Hair follicular keratinocyte (primary cell): ENCODE data around the gene CIT. TPM values are rescaled to one million over a fixed set of nuclear protein-coding genes. Genes with fewer than 3 reads are reported as not detected.

Source experiments
- total RNA-seq: library from RNA; depleted of rRNA; stranded (reverse); fragments of >200 nt; gene quantifications from 2 replicates; pipeline ENCODE4 v1.2.3, GENCODE V29; 2015

CIT gene, protein sequence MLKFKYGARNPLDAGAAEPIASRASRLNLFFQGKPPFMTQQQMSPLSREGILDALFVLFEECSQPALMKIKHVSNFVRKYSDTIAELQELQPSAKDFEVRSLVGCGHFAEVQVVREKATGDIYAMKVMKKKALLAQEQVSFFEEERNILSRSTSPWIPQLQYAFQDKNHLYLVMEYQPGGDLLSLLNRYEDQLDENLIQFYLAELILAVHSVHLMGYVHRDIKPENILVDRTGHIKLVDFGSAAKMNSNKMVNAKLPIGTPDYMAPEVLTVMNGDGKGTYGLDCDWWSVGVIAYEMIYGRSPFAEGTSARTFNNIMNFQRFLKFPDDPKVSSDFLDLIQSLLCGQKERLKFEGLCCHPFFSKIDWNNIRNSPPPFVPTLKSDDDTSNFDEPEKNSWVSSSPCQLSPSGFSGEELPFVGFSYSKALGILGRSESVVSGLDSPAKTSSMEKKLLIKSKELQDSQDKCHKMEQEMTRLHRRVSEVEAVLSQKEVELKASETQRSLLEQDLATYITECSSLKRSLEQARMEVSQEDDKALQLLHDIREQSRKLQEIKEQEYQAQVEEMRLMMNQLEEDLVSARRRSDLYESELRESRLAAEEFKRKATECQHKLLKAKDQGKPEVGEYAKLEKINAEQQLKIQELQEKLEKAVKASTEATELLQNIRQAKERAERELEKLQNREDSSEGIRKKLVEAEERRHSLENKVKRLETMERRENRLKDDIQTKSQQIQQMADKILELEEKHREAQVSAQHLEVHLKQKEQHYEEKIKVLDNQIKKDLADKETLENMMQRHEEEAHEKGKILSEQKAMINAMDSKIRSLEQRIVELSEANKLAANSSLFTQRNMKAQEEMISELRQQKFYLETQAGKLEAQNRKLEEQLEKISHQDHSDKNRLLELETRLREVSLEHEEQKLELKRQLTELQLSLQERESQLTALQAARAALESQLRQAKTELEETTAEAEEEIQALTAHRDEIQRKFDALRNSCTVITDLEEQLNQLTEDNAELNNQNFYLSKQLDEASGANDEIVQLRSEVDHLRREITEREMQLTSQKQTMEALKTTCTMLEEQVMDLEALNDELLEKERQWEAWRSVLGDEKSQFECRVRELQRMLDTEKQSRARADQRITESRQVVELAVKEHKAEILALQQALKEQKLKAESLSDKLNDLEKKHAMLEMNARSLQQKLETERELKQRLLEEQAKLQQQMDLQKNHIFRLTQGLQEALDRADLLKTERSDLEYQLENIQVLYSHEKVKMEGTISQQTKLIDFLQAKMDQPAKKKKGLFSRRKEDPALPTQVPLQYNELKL (N-terminal part only)
- total RNA-seq, result 8.4 and 16.1 TPM in 2 replicates

DNA sequence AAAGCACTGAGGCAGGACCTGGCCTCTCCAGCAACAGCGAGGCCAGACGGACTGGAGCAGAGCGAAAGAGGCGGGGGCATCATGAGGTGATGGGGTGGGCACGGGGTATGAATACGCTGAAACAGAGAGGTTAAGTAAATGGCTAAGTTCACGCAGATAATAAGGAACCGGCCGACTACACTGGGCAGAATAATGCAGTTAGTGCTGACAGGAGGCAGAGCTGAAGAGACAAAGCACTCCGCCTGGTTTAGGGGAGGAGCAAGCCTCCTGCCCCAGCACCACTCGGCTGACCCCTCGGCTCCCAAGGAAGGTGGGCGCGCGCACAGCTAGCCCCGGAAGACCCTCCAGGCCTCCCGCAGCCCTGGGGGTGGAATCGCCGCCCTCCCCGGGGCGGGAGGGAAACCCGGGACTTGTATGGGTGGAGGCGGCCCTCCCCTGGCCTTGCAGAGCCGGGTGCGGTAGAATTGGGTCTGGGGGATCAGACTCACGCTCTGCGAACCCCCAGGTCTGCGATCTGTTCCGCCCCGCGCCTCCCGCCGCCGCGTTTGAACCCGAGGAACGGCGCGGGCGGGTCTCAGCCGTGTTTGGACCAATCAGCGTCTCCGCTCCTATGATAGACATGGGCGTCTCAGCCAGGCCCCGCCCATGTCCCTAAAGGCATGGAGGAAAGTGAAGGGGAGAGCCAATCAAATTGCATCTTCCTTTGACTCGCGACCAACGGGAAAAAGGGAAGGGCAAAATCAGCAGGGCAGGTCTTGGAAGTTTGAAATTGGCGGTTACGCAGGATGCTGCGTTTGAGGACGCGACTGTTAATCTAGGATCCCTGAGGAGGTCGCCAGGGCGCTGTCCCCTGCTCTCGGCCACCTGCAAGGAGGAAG, at the start of gene CIT:
Gene CIT, minus strand, starts transcription at position 560 of the 878 bp plus-strand sequence. CDS start 1,152 bp downstream, outside the sequence.

DNA sequence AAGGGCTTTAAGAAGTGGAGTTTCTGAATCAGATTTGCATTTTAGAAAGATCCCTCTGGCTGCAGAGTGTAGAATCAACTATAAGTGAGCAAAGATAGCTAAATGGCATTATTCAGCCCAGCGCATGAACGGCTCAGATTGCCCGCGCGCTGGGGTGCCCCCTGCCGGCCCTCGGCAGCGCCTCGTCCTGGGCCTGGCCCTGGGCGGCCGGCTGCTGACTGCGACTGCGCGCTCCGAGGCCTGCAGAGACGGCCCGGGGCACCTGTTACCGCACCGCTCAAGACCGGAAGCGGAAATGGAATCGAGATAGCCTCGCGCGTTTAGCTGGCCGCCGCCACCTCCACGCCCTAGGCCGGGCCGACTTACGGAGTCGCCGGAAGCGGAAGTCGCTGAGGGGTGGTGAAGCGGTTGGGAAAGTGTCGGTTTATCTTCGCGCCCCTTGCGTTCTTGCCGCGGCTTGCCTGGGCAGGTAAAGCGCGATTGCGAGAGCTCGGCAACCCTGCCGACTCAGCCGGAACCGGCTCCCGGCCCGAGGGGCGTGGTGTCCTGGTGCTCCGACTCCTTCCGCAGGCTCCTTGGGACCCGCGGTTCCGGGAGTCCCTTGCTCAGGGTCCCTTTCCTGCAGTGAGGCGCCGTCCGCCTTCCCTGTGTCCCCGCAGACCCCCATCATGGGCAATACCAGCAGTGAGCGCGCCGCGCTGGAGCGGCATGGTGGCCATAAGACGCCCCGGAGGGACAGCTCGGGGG, 209.4 kb downstream of the CIT start, which contains the start of gene PRKAB1:
Gene PRKAB1, plus strand, starts transcription at position 557 of the 747 bp plus-strand sequence. Its CDS starts 112 bp downstream, at position 669.

Other genes with a start within 250 kb of the CIT start
- gene PRKAB1, start 209.2 kb downstream of the CIT start, total RNA-seq, result 12.7 and 17.7 TPM in 2 replicates
- gene BICDL1, start 111.9 kb upstream of the CIT start, total RNA-seq, result 14.5 and 20.5 TPM in 2 replicates
- gene RAB35, start 239.4 kb upstream of the CIT start, total RNA-seq, result 26.7 and 40.4 TPM in 2 replicates